ENCODE measurements around the gene CR1L. TPM values are rescaled to one million over a fixed set of nuclear protein-coding genes. Genes with fewer than 3 reads are reported as not detected.
"Not testable (repeated sequence)": the region's sequence is repeated elsewhere in the genome, so short reads cannot be mapped to it uniquely, and the experiment has no call there.

CR1L gene
- total RNA-seq, 1 experiment from 2014 or later: 13.7 TPM

DNA sequence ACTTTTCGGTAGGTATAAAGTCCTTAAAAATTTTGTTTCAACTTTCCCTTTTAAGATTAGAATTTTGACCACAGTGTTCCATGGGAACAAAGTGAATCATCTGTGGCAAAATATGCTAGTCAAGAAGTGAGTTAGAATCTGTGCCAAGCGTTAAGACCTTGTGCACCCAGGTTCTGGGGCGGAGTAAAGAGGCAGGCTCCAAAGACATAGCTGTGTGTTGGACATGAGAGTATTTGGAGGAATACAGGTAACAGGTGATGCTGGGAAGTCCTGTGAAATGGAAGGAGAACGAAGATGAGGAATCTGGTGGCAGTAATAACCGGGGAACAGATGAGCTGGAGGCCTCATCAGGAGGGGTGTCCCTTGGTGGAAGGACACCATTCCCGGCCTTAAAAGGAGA, 10.6 kb upstream of the CR1L start:
- H3K4me3 Mint-ChIP-seq; H3K9me3 Mint-ChIP-seq; POLR2A ChIA-PET; DNase-seq (ENCODE audit: low spot score); H3K36me3 Mint-ChIP-seq; H3K27me3 Mint-ChIP-seq (ENCODE audit: low read depth): not testable (repeated sequence)
- ATAC-seq: peak; percentile 56
- CTCF ChIA-PET: interaction anchor here (2.6 kb wide), 1 partner anchor 14 kb away, joined by 18 read pairs; no protein-coding TSS in a partner anchor
- peaks cover 92% of the 10 kb centered on the region for H3K4me1 Mint-ChIP-seq
- peak overlapping the region; percentile 95 for H3K27ac Mint-ChIP-seq

- peaks cover 85% of the 10 kb centered on the region for H3K4me1 Mint-ChIP-seq
- H3K27ac Mint-ChIP-seq: peak overlapping the region; percentile 95
- H3K27me3 Mint-ChIP-seq (ENCODE audit: low read depth); H3K4me3 Mint-ChIP-seq; POLR2A ChIA-PET; H3K36me3 Mint-ChIP-seq; ATAC-seq; H3K9me3 Mint-ChIP-seq; DNase-seq (ENCODE audit: low spot score); CTCF ChIA-PET: not testable (repeated sequence)
- TF ChIP-seq, protein P1, sequence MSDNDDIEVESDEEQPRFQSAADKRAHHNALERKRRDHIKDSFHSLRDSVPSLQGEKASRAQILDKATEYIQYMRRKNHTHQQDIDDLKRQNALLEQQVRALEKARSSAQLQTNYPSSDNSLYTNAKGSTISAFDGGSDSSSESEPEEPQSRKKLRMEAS (CRISPR knock-in tag; IDR thresholded peaks at IDR 0.05): peak; percentile 46; the same call in 1 of the 2 replicates
Observed at GRCh38 chr1:207635569-207636186, 9.3 kb upstream of the CR1L start.

DNA sequence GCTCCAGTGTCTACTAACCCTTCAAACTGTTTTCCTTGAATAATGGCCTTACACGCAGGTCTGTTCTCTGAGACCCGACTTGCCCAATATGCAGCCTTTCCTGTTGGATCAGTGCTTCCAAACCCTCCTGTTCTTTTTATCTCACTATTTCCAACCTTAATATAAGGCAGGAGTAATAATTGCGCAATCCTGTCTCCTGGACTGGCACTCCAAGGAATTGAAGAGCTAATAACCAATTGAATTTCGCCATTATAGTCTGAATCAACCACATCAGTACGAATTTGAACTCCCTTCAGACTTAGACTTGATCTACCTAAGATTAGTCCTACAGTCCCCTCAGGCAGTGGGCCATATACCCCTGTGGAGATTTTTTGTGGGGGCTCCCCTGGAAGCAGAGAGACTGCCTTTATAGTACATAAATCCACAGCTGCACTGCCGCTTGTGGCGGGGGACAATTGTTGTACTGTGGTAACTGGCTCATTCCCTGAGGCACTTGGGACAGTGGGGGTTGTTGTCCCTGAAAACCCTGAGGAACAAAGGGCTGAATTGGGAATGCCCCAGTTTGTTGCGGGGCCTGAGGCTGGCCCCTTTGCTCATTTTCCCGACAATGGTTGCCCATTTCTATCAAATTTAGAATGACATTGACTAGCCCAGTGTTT, 6.3 kb upstream of the CR1L start:
- H3K27me3 Mint-ChIP-seq (ENCODE audit: low read depth); POLR2A ChIA-PET; H3K4me3 Mint-ChIP-seq; H3K9me3 Mint-ChIP-seq; ATAC-seq; DNase-seq (ENCODE audit: low spot score); H3K36me3 Mint-ChIP-seq: not testable (repeated sequence)
- CTCF ChIA-PET: interaction anchor here (1.4 kb wide), 1 partner anchor 18 kb away, joined by 5 read pairs; no protein-coding TSS in a partner anchor
- 0 out of 2 replicates have a peak overlapping the region, but pooled peaks have one; percentile 41 for H3K27ac Mint-ChIP-seq
- peaks cover 66% of the 10 kb centered on the region for H3K4me1 Mint-ChIP-seq

DNA sequence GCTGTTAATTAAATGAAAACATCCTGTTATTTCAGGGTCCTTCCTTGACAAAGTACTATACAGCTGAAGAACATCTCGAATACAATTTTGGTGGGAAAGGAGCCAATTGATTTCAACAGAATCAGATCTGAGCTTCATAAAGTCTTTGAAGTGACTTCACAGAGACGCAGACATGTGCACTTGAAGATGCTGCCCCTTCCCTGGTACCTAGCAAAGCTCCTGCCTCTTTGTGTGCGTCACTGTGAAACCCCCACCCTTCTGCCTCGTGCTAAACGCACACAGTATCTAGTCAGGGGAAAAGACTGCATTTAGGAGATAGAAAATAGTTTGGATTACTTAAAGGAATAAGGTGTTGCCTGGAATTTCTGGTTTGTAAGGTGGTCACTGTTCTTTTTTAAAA, 5.6 kb upstream of the CR1L start:
- H3K4me1 Mint-ChIP-seq: peaks cover 62% of the 10 kb centered on the region
- H3K9me3 Mint-ChIP-seq; H3K27me3 Mint-ChIP-seq (ENCODE audit: low read depth); H3K36me3 Mint-ChIP-seq; H3K4me3 Mint-ChIP-seq; H3K27ac Mint-ChIP-seq; POLR2A ChIA-PET; DNase-seq (ENCODE audit: low spot score): not testable (repeated sequence)
- ATAC-seq: 0 out of 2 replicates have a peak, but pooled peaks have one; percentile 36
- CTCF ChIA-PET: interaction anchor here (1.0 to 2.7 kb wide), 3 partner anchors 19 to 60 kb away, joined by 3 to 13 read pairs (median 5); no protein-coding TSS in a partner anchor

GRCh38 chr1:207644166-207644851, 624 bp upstream of the CR1L start:
- DNase-seq (ENCODE audit: low spot score): no peak
- Mint-ChIP-seq H3K27me3 (ENCODE audit: low read depth) (peaks cover 10% of the 10 kb centered on the region), H3K9me3 (0 out of 2 replicates have a peak, but pooled peaks cover 4% of the 10 kb centered on the region), H3K27ac (no peak overlapping the region), H3K4me3 (peak overlapping the region; percentile 58), H3K36me3 (no peaks in the 10 kb centered on the region), H3K4me1 (peaks cover 59% of the 10 kb centered on the region)
- ATAC-seq: no peak
- CTCF ChIA-PET: no interaction called here
- POLR2A ChIA-PET: no interaction called here
- no peak for TF ChIP-seq ESRRA (CRISPR knock-in tag; IDR thresholded peaks at IDR 0.05; ENCODE audit: borderline replicate concordance)
- TF ChIP-seq ELF4 (CRISPR knock-in tag; IDR thresholded peaks at IDR 0.05; ENCODE audit: low read depth): no peak
- no peak for TF ChIP-seq NFYB (CRISPR knock-in tag; conservative IDR thresholded peaks at IDR 0.05; ENCODE audit: low read depth)
- TF ChIP-seq, protein P2, sequence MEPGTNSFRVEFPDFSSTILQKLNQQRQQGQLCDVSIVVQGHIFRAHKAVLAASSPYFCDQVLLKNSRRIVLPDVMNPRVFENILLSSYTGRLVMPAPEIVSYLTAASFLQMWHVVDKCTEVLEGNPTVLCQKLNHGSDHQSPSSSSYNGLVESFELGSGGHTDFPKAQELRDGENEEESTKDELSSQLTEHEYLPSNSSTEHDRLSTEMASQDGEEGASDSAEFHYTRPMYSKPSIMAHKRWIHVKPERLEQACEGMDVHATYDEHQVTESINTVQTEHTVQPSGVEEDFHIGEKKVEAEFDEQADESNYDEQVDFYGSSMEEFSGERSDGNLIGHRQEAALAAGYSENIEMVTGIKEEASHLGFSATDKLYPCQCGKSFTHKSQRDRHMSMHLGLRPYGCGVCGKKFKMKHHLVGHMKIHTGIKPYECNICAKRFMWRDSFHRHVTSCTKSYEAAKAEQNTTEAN (CRISPR knock-in tag; IDR thresholded peaks at IDR 0.05): no peak
- no peak for TF ChIP-seq FOXJ3 (CRISPR knock-in tag; IDR thresholded peaks at IDR 0.05; ENCODE audit: borderline replicate concordance)
- TF ChIP-seq MLX (CRISPR knock-in tag; IDR thresholded peaks at IDR 0.05): no peak
- TF ChIP-seq, protein P3, sequence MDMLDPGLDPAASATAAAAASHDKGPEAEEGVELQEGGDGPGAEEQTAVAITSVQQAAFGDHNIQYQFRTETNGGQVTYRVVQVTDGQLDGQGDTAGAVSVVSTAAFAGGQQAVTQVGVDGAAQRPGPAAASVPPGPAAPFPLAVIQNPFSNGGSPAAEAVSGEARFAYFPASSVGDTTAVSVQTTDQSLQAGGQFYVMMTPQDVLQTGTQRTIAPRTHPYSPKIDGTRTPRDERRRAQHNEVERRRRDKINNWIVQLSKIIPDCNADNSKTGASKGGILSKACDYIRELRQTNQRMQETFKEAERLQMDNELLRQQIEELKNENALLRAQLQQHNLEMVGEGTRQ (CRISPR knock-in tag; IDR thresholded peaks at IDR 0.05): no peak
- no peak for TF ChIP-seq NFATC4 (CRISPR knock-in tag; IDR thresholded peaks at IDR 0.05)
- TF ChIP-seq RELA (CRISPR knock-in tag; IDR thresholded peaks at IDR 0.05; ENCODE audit: borderline replicate concordance): no peak
- TF ChIP-seq SMAD4 (CRISPR knock-in tag; IDR thresholded peaks at IDR 0.05): no peak
- TF ChIP-seq, protein P4, sequence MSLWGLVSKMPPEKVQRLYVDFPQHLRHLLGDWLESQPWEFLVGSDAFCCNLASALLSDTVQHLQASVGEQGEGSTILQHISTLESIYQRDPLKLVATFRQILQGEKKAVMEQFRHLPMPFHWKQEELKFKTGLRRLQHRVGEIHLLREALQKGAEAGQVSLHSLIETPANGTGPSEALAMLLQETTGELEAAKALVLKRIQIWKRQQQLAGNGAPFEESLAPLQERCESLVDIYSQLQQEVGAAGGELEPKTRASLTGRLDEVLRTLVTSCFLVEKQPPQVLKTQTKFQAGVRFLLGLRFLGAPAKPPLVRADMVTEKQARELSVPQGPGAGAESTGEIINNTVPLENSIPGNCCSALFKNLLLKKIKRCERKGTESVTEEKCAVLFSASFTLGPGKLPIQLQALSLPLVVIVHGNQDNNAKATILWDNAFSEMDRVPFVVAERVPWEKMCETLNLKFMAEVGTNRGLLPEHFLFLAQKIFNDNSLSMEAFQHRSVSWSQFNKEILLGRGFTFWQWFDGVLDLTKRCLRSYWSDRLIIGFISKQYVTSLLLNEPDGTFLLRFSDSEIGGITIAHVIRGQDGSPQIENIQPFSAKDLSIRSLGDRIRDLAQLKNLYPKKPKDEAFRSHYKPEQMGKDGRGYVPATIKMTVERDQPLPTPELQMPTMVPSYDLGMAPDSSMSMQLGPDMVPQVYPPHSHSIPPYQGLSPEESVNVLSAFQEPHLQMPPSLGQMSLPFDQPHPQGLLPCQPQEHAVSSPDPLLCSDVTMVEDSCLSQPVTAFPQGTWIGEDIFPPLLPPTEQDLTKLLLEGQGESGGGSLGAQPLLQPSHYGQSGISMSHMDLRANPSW (CRISPR knock-in tag; conservative IDR thresholded peaks at IDR 0.05; ENCODE audit: low read depth): no peak
- TF ChIP-seq ATF2 (CRISPR knock-in tag; IDR thresholded peaks at IDR 0.05; ENCODE audit: borderline replicate concordance, low read depth): no peak
- no peak for TF ChIP-seq GRHL2 (CRISPR knock-in tag; IDR thresholded peaks at IDR 0.05; ENCODE audit: insufficient replicate concordance, severe bottlenecking)
- TF ChIP-seq, protein P1 (CRISPR knock-in tag; IDR thresholded peaks at IDR 0.05): no peak

Data from WTC11 (cell line).